Nephron progenitor cell (in vitro differentiated cells): ENCODE data around the gene VIM.
"Not testable (repeated sequence)": the region's sequence is repeated elsewhere in the genome, so short reads cannot be mapped to it uniquely, and the experiment has no call there.

Source experiments
- DNase-seq: peaks from one replicate; pipeline ENCODE4 v3.0.0; 2021
- H3K27ac Mint-ChIP-seq: 2 replicates; pipeline ENCODE4 v1.8.0; 2021; ENCODE audit warnings: mild to moderate bottlenecking, moderate library complexity, mixed read lengths
- H3K27me3 Mint-ChIP-seq: 2 replicates; pipeline ENCODE4 v1.8.0; 2021; ENCODE audit warnings: mild to moderate bottlenecking, low read depth, mixed read lengths; ENCODE audit not compliant: poor library complexity
- H3K36me3 Mint-ChIP-seq: 2 replicates; pipeline ENCODE4 v1.8.0; 2021; ENCODE audit warnings: low read depth, mixed read lengths
- H3K4me1 Mint-ChIP-seq: 2 replicates; pipeline ENCODE4 v1.8.0; 2021; ENCODE audit warnings: mixed read lengths
- H3K4me3 Mint-ChIP-seq: 2 replicates; pipeline ENCODE4 v1.8.0; 2021; ENCODE audit warnings: mild to moderate bottlenecking, moderate library complexity, mixed read lengths
- H3K9me3 Mint-ChIP-seq: 2 replicates; pipeline ENCODE4 v1.8.0; 2021; ENCODE audit warnings: mild to moderate bottlenecking, moderate library complexity, mixed read lengths
- TF ChIP-seq, protein P1 (sequence below): fragments of 200-600 bp; sonication (generic); IDR thresholded peaks from 2 replicates; pipeline ENCODE4 v1.5.0; 2021; ENCODE audit warnings: antibody characterized with exemption

Gene VIM

DNA sequence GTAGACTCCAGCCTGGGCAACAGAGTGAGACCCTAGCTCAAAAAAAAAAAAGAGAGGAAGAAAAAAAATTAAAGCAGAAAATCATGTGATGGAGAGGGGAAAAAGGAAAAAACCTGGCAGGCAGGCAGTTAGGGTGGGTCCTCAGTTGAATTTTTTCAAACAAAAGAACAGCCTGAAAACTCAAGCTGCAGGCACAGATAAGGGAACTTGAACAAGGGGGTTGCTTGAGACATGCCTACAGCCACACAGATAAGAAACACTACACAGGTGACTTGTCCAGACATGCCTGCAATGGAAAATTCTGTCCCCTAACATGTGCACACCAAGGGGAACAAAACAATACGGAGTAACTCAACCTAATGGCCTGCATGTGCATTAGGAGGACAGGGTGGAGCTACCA lies 19.2 kb downstream of the VIM start:
- H3K27ac Mint-ChIP-seq = no peak overlapping the region
- peaks cover 6% of the 10 kb centered on the region for H3K36me3 Mint-ChIP-seq
- no peaks in the 10 kb centered on the region for H3K4me1 Mint-ChIP-seq
- peaks cover 30% of the 10 kb centered on the region for H3K9me3 Mint-ChIP-seq
- no peak for DNase-seq
- H3K27me3 Mint-ChIP-seq = peaks cover 3% of the 10 kb centered on the region
- TF ChIP-seq, protein P1, sequence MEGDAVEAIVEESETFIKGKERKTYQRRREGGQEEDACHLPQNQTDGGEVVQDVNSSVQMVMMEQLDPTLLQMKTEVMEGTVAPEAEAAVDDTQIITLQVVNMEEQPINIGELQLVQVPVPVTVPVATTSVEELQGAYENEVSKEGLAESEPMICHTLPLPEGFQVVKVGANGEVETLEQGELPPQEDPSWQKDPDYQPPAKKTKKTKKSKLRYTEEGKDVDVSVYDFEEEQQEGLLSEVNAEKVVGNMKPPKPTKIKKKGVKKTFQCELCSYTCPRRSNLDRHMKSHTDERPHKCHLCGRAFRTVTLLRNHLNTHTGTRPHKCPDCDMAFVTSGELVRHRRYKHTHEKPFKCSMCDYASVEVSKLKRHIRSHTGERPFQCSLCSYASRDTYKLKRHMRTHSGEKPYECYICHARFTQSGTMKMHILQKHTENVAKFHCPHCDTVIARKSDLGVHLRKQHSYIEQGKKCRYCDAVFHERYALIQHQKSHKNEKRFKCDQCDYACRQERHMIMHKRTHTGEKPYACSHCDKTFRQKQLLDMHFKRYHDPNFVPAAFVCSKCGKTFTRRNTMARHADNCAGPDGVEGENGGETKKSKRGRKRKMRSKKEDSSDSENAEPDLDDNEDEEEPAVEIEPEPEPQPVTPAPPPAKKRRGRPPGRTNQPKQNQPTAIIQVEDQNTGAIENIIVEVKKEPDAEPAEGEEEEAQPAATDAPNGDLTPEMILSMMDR = no peak
- no peak overlapping the region for H3K4me3 Mint-ChIP-seq

DNA sequence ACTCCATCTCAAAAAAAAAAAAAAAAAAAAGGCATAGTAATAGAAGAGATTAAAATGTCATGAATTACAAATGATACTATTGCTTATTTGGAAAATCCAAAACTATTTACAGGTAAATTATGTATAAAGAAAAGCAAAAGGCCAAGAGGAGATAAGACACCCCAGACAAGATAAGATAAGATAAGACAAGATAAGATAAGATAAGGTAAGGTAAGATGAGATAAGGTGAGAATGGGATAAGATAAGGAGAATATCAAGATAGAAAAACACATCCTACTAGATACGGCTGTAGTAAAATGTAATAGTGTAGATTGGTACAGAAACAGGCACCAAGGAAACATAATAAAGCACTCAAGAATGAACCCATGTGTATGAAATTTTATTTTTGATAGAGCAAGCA lies 20.9 kb downstream of the VIM start:
- no peak overlapping the region for H3K4me3 Mint-ChIP-seq

DNA sequence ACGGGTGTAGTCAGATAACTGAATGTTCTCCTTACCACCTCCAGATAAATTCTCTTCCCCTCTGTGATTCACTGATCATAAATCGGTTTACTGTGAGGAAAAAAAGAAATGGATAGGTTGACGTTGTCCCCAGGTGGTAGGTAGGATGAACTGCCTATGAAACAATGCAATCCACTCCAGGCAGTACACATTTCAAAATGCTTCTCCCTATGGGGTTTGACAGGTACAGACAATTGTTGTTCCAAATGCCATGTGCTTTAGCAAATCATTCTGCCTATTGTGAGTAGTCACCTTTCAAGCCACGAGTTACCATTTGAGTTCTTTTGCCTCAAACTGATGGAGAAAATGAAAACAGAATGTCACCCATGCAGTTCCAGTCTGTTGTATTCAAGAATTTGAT lies 21.8 kb downstream of the VIM start:
- Mint-ChIP-seq H3K4me3 (no peak overlapping the region), H3K27ac (no peak overlapping the region), H3K36me3 (peaks cover 13% of the 10 kb centered on the region), H3K9me3 (peaks cover 41% of the 10 kb centered on the region), H3K4me1 (no peaks in the 10 kb centered on the region), H3K27me3 (peaks cover 7% of the 10 kb centered on the region)
- TF ChIP-seq, protein P1 = peak; percentile 32
- DNase-seq = no peak

More for the DNA sequence above, 20.9 kb downstream of the VIM start:
- DNase-seq = no peak
- peaks cover 32% of the 10 kb centered on the region for H3K9me3 Mint-ChIP-seq
- TF ChIP-seq, protein P1 = no peak
- H3K36me3 Mint-ChIP-seq = peaks cover 6% of the 10 kb centered on the region
- H3K27ac Mint-ChIP-seq = no peak overlapping the region
- peaks cover 7% of the 10 kb centered on the region for H3K27me3 Mint-ChIP-seq
- H3K4me1 Mint-ChIP-seq = no peaks in the 10 kb centered on the region

DNA sequence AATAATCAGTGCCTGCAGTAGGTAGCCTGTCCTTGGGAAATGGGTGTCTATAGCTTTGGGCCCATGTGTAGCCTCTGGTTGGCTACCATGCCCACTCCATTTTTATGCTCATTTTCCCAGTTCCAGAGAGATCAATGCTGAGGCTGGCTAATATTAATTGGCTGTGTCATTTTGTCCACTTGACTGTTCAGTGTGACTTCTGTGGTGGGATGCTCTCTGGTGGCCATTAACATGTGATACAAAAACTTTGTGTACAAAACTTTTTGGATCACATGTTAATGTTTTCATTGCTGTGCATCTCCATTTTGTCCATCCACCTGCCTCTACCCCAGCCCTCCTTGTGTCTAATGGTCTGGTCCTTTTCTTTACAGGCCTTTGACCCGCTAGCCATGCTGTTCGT lies 22.7 kb downstream of the VIM start:
- no peaks in the 10 kb centered on the region for H3K4me1 Mint-ChIP-seq
- no peak for DNase-seq
- peaks cover 13% of the 10 kb centered on the region for H3K36me3 Mint-ChIP-seq
- peaks cover 39% of the 10 kb centered on the region for H3K9me3 Mint-ChIP-seq
- no peak overlapping the region for H3K4me3 Mint-ChIP-seq
- no peak overlapping the region for H3K27ac Mint-ChIP-seq
- TF ChIP-seq, protein P1 = no peak
- H3K27me3 Mint-ChIP-seq = peaks cover 7% of the 10 kb centered on the region

DNA sequence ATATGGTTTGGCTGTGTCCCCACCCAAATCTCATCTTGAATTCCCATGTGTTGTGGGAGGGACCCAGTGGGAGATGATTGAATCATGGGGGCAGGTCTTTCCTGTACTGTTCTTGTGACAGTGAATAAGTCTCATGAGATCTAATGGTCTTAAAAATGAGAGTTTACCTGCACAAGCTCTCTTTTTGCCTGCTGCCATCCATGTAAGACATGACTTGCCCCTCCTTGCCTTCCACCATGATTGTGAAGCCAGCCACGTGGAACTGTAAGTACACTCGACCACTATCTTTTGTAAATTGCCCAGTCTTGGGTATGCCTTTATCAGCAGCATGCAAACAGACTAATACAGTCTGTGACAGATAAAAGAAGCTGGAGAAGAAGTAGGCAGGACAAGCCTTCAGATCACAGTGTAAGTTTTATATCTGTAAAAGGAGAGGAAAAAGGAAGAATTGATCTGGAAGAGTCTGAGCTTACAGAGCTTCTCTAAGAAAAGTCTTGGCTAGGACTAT lies 26.6 kb downstream of the VIM start:
- H3K9me3 Mint-ChIP-seq = peaks cover 15% of the 10 kb centered on the region
- H3K27ac Mint-ChIP-seq, H3K36me3 Mint-ChIP-seq, H3K27me3 Mint-ChIP-seq, DNase-seq, H3K4me3 Mint-ChIP-seq: not testable (repeated sequence)
- H3K4me1 Mint-ChIP-seq = peaks cover 10% of the 10 kb centered on the region

DNA sequence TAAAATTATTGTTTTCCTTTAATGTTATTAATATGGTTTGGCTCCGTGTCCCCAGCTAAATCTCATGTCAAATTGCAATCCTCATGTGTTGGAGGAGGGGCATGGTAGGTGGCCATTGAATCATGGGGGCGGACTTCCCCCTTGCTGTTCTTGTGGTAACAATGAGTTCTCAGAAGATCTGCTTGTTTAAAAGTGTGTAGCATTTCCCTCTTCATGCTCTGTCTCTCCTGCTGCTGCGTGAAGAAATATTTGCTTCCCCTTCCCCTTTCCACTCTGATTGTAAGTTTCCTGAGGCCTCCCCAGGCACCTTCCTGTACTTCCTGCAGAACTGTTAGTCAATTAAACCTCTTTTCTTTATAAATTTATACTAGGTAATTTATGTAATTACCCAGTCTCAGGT lies 27.5 kb downstream of the VIM start:
- DNase-seq = no peak
- H3K4me3 Mint-ChIP-seq = no peak overlapping the region
- peaks cover 9% of the 10 kb centered on the region for H3K27me3 Mint-ChIP-seq
- H3K36me3 Mint-ChIP-seq = peaks cover 8% of the 10 kb centered on the region
- no peak overlapping the region for H3K27ac Mint-ChIP-seq
- H3K9me3 Mint-ChIP-seq = peaks cover 19% of the 10 kb centered on the region
- H3K4me1 Mint-ChIP-seq = peaks cover 10% of the 10 kb centered on the region
- TF ChIP-seq, protein P1 = no peak
